ENCODE data around the gene MAP3K21.

- TF ChIP-seq CTCF (IDR thresholded peaks at IDR 0.05 in 8 of 11, conservative IDR thresholded peaks at IDR 0.05 in 3 of 11) (no peak), POLR2A (IDR thresholded peaks at IDR 0.05) (no peak)
Observed at GRCh38 chr1:233379869-233380438, 52.4 kb downstream of the MAP3K21 start.

Data from spleen (tissue), 7 donors.